Gastrocnemius medialis (tissue), 4 donors: ENCODE data around the gene ENPP5. TPM values are rescaled to one million over a fixed set of nuclear protein-coding genes. Genes with fewer than 3 reads are reported as not detected.

Experiments
- ATAC-seq, 2 donors: fragments of 150-250 bp; one replicate each; pipeline ENCODE4 v1.9.1; 2016
- DNase-seq, 2 donors: peaks; one replicate each; pipeline ENCODE4 v3.0.0-alpha.2; 2019
- H3K27ac ChIP-seq, 4 donors: fragments of 200-600 bp; sonication (generic); 1 replicate in 1 of 4; 2 replicates in 3 of 4; pipeline ENCODE4 v1.5.1; 2016 to 2018; ENCODE audit warnings: mild to moderate bottlenecking in 2 of 4, moderate library complexity in 1 of 4
- H3K27me3 ChIP-seq, 3 donors: fragments of 200-600 bp; sonication (generic) in 2 of 3; 1 replicate in 1 of 3; 2 replicates in 2 of 3; pipeline versions ENCODE4 v1.5.1 to v1.6.0; 2016 to 2019; ENCODE audit warnings: mild to moderate bottlenecking in 1 of 3, moderate library complexity in 1 of 3
- H3K36me3 ChIP-seq, 2 donors: fragments of 200-600 bp; sonication (generic) in 1 of 2; one replicate each; pipeline ENCODE4 v1.5.1; 2017 to 2018
- H3K4me1 ChIP-seq, 2 donors: fragments of 200-600 bp; sonication (generic) in 1 of 2; one replicate each; pipeline ENCODE4 v1.5.1; 2016 to 2017; ENCODE audit warnings: mild to moderate bottlenecking in 2 of 2
- H3K4me3 ChIP-seq, 4 donors: fragments of 200-600 bp; sonication (generic) in 3 of 4; 1 replicate in 1 of 4; 2 replicates in 3 of 4; pipeline ENCODE4 v1.5.1; 2016 to 2019; ENCODE audit warnings: mild to moderate bottlenecking in 2 of 4
- H3K9me3 ChIP-seq, 3 donors: fragments of 200-600 bp; sonication (generic) in 2 of 3; 1 replicate in 1 of 3; 2 replicates in 2 of 3; pipeline ENCODE4 v1.5.1; 2016 to 2019
- POLR2A ChIP-seq, 2 donors: fragments of 450-650 bp; IDR thresholded peaks; one replicate each; pipeline ENCODE4 v1.6.1; 2017; ENCODE audit warnings: antibody characterized with exemption in 2 of 2, mild to moderate bottlenecking in 2 of 2, moderate library complexity in 2 of 2
- in situ Hi-C, 4 donors: fragments of 200-750 bp; cut with MboI; loops; one replicate each; pipeline versions ENCODE4 v1.15.0 to v1.8.0; 2017; ENCODE audit warnings: low sequenced_read_pairs in 4 of 4
- intact Hi-C: fragments of 100-400 bp; cut with DNase I; formaldehyde crosslinking; loops from one replicate; pipeline ENCODE4 v1.15.1; 2023; ENCODE audit warnings: low total_unique reads
- total RNA-seq, 4 donors: library from RNA; depleted of rRNA; stranded (reverse); fragments of >200 nt; gene quantifications; one replicate each; pipeline versions ENCODE4 v1.1.0 to v1.2.3, GENCODE V29; 2016
- TF ChIP-seq, protein P1 (sequence below), 5 experiments: fragments of 450-650 bp in 3 of 5; fragments of 200-600 bp in 2 of 5; sonication (generic) in 2 of 5; IDR thresholded peaks in 4 of 5; conservative IDR thresholded peaks in 1 of 5; 1 replicate in 4 of 5; 2 replicates in 1 of 5; pipeline ENCODE4 v1.5.1; 2016 to 2019; ENCODE audit warnings: antibody characterized with exemption in 5 of 5, mild to moderate bottlenecking in 3 of 5, moderate library complexity in 3 of 5

The ENPP5 gene
- total RNA-seq, 4 donors from 2014 or later = 9.9 to 28.3 (median 19.2) TPM

GRCh38 chr6:46115634-46116033 lies 55.1 kb downstream of the ENPP5 start:
- in situ Hi-C loops (no loop called here), intact Hi-C loops (no loop called here)
- peaks cover 3 to 14% of the 10 kb centered on the region in 2 donors for H3K4me1 ChIP-seq
- no peak overlapping the region for H3K27ac ChIP-seq
- TF ChIP-seq, protein P1, sequence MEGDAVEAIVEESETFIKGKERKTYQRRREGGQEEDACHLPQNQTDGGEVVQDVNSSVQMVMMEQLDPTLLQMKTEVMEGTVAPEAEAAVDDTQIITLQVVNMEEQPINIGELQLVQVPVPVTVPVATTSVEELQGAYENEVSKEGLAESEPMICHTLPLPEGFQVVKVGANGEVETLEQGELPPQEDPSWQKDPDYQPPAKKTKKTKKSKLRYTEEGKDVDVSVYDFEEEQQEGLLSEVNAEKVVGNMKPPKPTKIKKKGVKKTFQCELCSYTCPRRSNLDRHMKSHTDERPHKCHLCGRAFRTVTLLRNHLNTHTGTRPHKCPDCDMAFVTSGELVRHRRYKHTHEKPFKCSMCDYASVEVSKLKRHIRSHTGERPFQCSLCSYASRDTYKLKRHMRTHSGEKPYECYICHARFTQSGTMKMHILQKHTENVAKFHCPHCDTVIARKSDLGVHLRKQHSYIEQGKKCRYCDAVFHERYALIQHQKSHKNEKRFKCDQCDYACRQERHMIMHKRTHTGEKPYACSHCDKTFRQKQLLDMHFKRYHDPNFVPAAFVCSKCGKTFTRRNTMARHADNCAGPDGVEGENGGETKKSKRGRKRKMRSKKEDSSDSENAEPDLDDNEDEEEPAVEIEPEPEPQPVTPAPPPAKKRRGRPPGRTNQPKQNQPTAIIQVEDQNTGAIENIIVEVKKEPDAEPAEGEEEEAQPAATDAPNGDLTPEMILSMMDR (IDR thresholded peaks at IDR 0.05 in 4 of 5, conservative IDR thresholded peaks at IDR 0.05 in 1 of 5) = no peak
- no peak for TF ChIP-seq POLR2A (IDR thresholded peaks at IDR 0.05)
- no peaks in the 10 kb centered on the region for H3K27me3 ChIP-seq
- H3K36me3 ChIP-seq = no peaks in the 10 kb centered on the region
- no peaks in the 10 kb centered on the region for H3K9me3 ChIP-seq
- DNase-seq = no peak
- no peak overlapping the region for H3K4me3 ChIP-seq
- ATAC-seq = no peak

GRCh38 chr6:46113370-46113769 lies 57.4 kb downstream of the ENPP5 start:
- Histone ChIP-seq H3K9me3 (no peaks in the 10 kb centered on the region), H3K27me3 (no peaks in the 10 kb centered on the region), H3K4me3 (no peak overlapping the region), H3K36me3 (no peaks in the 10 kb centered on the region), H3K27ac (no peak overlapping the region), H3K4me1 (peaks cover 3 to 14% of the 10 kb centered on the region in 2 donors)
- intact Hi-C loops = no loop called here
- in situ Hi-C loops = no loop called here
- no peak for ATAC-seq
- no peak for TF ChIP-seq POLR2A (IDR thresholded peaks at IDR 0.05)
- TF ChIP-seq, protein P1 (IDR thresholded peaks at IDR 0.05 in 4 of 5, conservative IDR thresholded peaks at IDR 0.05 in 1 of 5) = no peak
- no peak for DNase-seq

Other genes starting within 250 kb of the ENPP5 start
- gene CLIC5, start 155.1 kb downstream of the ENPP5 start, total RNA-seq = 10 to 100 TPM; 78.6 to 97.0 (median 91.7) TPM
- gene ENPP4, start 41.0 kb downstream of the ENPP5 start, total RNA-seq = 10 to 100 TPM; 25.1 to 41.8 (median 33.1) TPM